K562 (cell line): ENCODE results near the gene RASGRP4. TPM values are rescaled to one million over a fixed set of nuclear protein-coding genes. Genes with fewer than 3 reads are reported as not detected.

Experiments
- ATF1 ChIP-seq, 2 experiments: fragments of 450-650 bp in 1 of 2; IDR thresholded peaks; 2 replicates each; pipeline ENCODE4 v1.6.1; 2016; ENCODE audit warnings: missing compliant biosample characterization in 1 of 2, missing genetic modification characterization in 1 of 2
- ATF7 ChIP-seq: fragments of 450-650 bp; IDR thresholded peaks from 2 replicates; pipeline ENCODE4 v1.7.1; 2014; ENCODE audit warnings: mild to moderate bottlenecking, moderate library complexity
- ELF1 ChIP-seq: fragments of 200-800 bp; sonication (Bioruptor generic); IDR thresholded peaks from 2 replicates; pipeline ENCODE4 v1.6.1; 2016; ENCODE audit warnings: missing genetic modification characterization, missing compliant biosample characterization
- FOXK2 ChIP-seq, 2 experiments: fragments of 450-650 bp; IDR thresholded peaks in 1 of 2; conservative IDR thresholded peaks in 1 of 2; 2 replicates each; pipeline ENCODE4 v1.6.1; 2016; ENCODE audit warnings: low read depth in 2 of 2, mild to moderate bottlenecking in 1 of 2
- GABPB1 ChIP-seq: sonication (generic); formaldehyde crosslinking; IDR thresholded peaks from 2 replicates; pipeline ENCODE4 v1.8.0; 2022; ENCODE audit warnings: mild to moderate bottlenecking, missing genetic modification reagents
- KDM4B ChIP-seq, 2 experiments: fragments of 450-650 bp in 1 of 2; sonication (generic) in 1 of 2; IDR thresholded peaks; 2 replicates each; pipeline ENCODE4 v1.6.1; 2016 to 2017; ENCODE audit warnings: borderline replicate concordance in 2 of 2, antibody characterized with exemption in 1 of 2, low read depth in 1 of 2, mild to moderate bottlenecking in 1 of 2
- NBN ChIP-seq: fragments of 450-650 bp; IDR thresholded peaks from 2 replicates; pipeline ENCODE4 v1.6.1; 2016; ENCODE audit warnings: low read depth, mild to moderate bottlenecking
- NFYB ChIP-seq: IDR thresholded peaks from 2 replicates; pipeline ENCODE4 v1.6.1; 2011; ENCODE audit warnings: mild to moderate bottlenecking, moderate library complexity; ENCODE audit not compliant: insufficient read length; ENCODE audit errors: extremely low read depth
- RAD21 ChIP-seq, 2 experiments: fragments of 250-450 bp in 1 of 2; fragments of 450-650 bp in 1 of 2; sonication (Bioruptor Pico) in 1 of 2; formaldehyde crosslinking in 1 of 2; IDR thresholded peaks in 1 of 2; conservative IDR thresholded peaks in 1 of 2; 2 replicates each; pipeline versions ENCODE4 v1.4.0 to v1.8.0; 2020 to 2022; ENCODE audit warnings: mild to moderate bottlenecking in 2 of 2, moderate library complexity in 1 of 2
- RCOR1 ChIP-seq, 2 experiments: IDR thresholded peaks; 2 replicates each; pipeline ENCODE4 v1.6.1; 2012; ENCODE audit warnings: low read depth in 2 of 2, low read length in 2 of 2, borderline replicate concordance in 1 of 2, improper control_type of control experiment in 1 of 2
- TRIM24 ChIP-seq, 2 experiments: fragments of 450-650 bp; IDR thresholded peaks; 2 replicates each; pipeline ENCODE4 v1.6.1; 2016
- TRIM28 ChIP-seq: fragments of 450-650 bp; IDR thresholded peaks from 2 replicates; pipeline ENCODE4 v1.6.1; 2017
- ZBTB5 ChIP-seq: fragments of 450-650 bp; IDR thresholded peaks from 2 replicates; pipeline ENCODE4 v1.6.1; 2017; ENCODE audit warnings: antibody characterized with exemption
- ZNF311 ChIP-seq: fragments of 250-450 bp; sonication (Bioruptor Pico); IDR thresholded peaks from 2 replicates; pipeline ENCODE4 v1.4.0; 2020; ENCODE audit warnings: mild to moderate bottlenecking, moderate library complexity
- ZNF384 ChIP-seq: IDR thresholded peaks from 2 replicates; pipeline ENCODE4 v1.6.1; 2012; ENCODE audit warnings: low read depth, low read length, improper control_type of control experiment
- ZNF445 ChIP-seq: fragments of 250-450 bp; sonication (Bioruptor Pico); IDR thresholded peaks from 2 replicates; pipeline ENCODE4 v1.4.0; 2020; ENCODE audit warnings: low read depth, mild to moderate bottlenecking, moderate library complexity
- ZSCAN32 ChIP-seq: fragments of 450-650 bp; formaldehyde crosslinking; IDR thresholded peaks from 2 replicates; pipeline ENCODE4 v1.4.0; 2020; ENCODE audit warnings: mild to moderate bottlenecking, moderate library complexity
- polyA plus RNA-seq, 8 experiments: library from polyadenylated mRNA; depleted of rRNA in 4 of 8; stranded (reverse) in 5 of 8; unstranded in 3 of 8; fragments of >200 nt; fragmentation: Nextera tagmentation in 2 of 8; fragmentation: Illumina TruSeq in 1 of 8; extraction: Ambion mirVana in 2 of 8; extraction: Trizol in 1 of 8; gene quantifications; 2 replicates each; pipeline versions ENCODE4 v1.2.1 to v1.2.3, GENCODE V29; 2011 to 2014; ENCODE audit warnings: inconsistent platforms in 1 of 8, missing spikeins in 1 of 8
- total RNA-seq, 7 experiments: library from RNA; depleted of rRNA in 6 of 7; stranded (reverse); fragments of >200 nt in 6 of 7; fragmentation: Illumina TruSeq in 2 of 7; extraction: Trizol in 2 of 7; gene quantifications; 2 replicates each; pipeline versions ENCODE4 v1.2.1 to v1.2.3, GENCODE V29; 2011 to 2021; ENCODE audit warnings: low replicate concordance in 1 of 7

The RASGRP4 gene
- total and polyA plus RNA-seq, 9 of the 15 experiments (the other 6 are each of a cell fraction or from before 2014, with no cell fraction given): 0.39 to 4.6 (median 3.8) TPM

DNA sequence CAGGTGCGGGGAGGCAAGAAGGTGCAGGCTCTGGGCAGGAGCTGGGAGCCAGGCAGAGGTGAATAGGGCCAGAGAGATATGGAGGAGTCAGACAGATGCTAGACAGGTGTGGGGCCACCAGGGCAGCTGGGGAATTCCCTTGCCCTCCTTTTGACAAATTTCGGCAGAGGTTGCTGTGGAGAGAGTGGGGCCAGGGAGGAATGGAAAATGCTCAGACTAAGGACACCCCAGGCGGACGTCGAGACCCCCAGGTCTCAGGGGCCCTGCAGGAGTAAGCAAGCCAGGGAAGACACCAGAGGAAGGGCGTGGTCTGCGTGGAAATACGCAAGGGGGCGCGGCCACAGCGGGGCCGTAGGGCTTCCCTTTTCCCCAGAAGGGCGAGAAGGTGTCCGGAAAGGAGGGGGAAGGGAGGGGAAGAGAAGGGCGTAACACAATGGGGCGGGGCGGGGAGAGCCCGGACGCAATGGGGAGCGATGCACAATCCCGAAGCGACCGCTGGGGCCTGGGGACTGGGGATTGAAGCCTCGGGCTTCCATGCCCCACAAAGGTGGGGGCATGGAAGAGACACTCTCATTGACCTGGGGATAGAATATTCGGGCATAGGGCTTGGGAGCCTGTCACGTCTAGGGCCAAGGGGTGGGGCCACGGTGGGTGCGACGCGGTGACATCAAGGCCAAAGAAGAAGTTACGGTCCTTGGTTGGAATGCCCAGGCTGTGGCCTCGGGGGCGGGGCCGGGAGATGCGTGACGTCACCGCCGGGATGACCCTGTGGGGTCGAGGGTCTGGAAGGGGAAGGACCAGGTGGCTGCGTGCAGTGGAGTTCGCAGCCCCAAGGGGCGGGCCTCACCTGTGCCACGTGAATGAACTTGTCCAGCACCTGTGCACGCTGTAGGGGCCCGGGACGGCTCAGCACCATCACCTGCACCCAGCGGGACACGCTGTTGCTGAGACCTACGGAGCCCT lies 8.2 kb downstream of the RASGRP4 start (continued):
- TF ChIP-seq RCOR1 (IDR thresholded peaks at IDR 0.05; ENCODE audit: borderline replicate concordance in 1 of 2, low read depth in 2 of 2, low read length in 2 of 2): peak in 1 of 2 experiments; percentile 22; a peak in 1 of 4 replicates
- 0 out of 4 replicates have a peak, but pooled peaks of 1 of the 2 experiments have one; percentile 70 for TF ChIP-seq TRIM24 (IDR thresholded peaks at IDR 0.05)
- 0 out of 4 replicates have a peak, but pooled peaks of 1 of the 2 experiments have one; percentile 31 for TF ChIP-seq KDM4B (IDR thresholded peaks at IDR 0.05; ENCODE audit: borderline replicate concordance in 2 of 2, low read depth in 1 of 2)
- peak; percentile 59 for TF ChIP-seq GABPB1
- no peak for TF ChIP-seq ZNF384
- peak; percentile 95 for TF ChIP-seq ATF7
- 0 out of 2 replicates have a peak, but pooled peaks have one; percentile 38 for TF ChIP-seq ELF1 (tag)
- TF ChIP-seq RAD21 (CRISPR knock-in tag; conservative IDR thresholded peaks at IDR 0.05 in 1 of 2, IDR thresholded peaks at IDR 0.05 in 1 of 2): 0 out of 4 replicates have a peak, but pooled peaks of 1 of the 2 experiments have one; percentile 3
- peak; percentile 23 to 44; a peak in 2 of 4 replicates for TF ChIP-seq FOXK2 (conservative IDR thresholded peaks at IDR 0.05 in 1 of 2, IDR thresholded peaks at IDR 0.05 in 1 of 2; ENCODE audit: low read depth in 2 of 2)
- TF ChIP-seq TRIM28: peak; percentile 40; the same call in 1 of the 2 replicates
- peak; percentile 49; the same call in 1 of the 2 replicates for TF ChIP-seq ATF1 (CRISPR knock-in tag; IDR thresholded peaks at IDR 0.05)
- TF ChIP-seq ATF1 (tag; IDR thresholded peaks at IDR 0.05): peak; percentile 97
- TF ChIP-seq ZSCAN32 (CRISPR knock-in tag): no peak
- peak; percentile 93 for TF ChIP-seq ZBTB5
- TF ChIP-seq NBN: 0 out of 2 replicates have a peak, but pooled peaks have one; percentile 56
- TF ChIP-seq ZNF311: no peak
- no peak for TF ChIP-seq ZNF445 (CRISPR knock-in tag)
- TF ChIP-seq NFYB: no peak
